ENCODE data around the gene MGAT4C. TPM values are rescaled to one million over a fixed set of nuclear protein-coding genes. Genes with fewer than 3 reads are reported as not detected.

Gene MGAT4C
- total RNA-seq, 1 experiment from 2014 or later, result 10.3 TPM

DNA sequence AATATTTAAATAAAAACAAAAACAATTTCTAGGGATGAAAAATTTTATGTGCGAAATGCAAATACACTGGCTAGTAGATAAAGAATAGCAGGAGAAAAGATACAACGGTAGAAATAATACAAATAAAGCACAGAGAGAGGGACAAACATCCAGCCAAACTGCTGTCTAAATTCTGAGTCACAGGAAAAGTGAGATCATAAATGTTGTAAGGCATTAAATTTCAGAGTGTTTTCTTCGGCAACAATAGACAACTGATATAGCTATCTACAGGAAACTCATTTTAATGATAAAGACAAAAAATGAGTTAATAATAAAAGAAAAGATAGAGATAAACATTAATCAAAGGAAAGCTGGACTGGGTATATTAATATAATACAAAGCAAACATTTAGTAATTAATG lies 259.9 kb downstream of the MGAT4C start:
- no peak overlapping the region for H3K27ac ChIP-seq (ENCODE audit: low read depth, low read length, poor library complexity, severe bottlenecking)
- no peaks in the 10 kb centered on the region for H3K4me1 ChIP-seq (ENCODE audit: insufficient read depth, low read length, poor library complexity, severe bottlenecking)
- TF ChIP-seq EZH2 (IDR thresholded peaks at IDR 0.05; ENCODE audit: borderline replicate concordance, low read depth, low read length, poor library complexity, severe bottlenecking), result no peak
- no peak for TF ChIP-seq CTCF (conservative IDR thresholded peaks at IDR 0.05; ENCODE audit: low read depth, low read length)
- H3K36me3 ChIP-seq (ENCODE audit: insufficient read depth, low read length, poor library complexity, severe bottlenecking), result no peaks in the 10 kb centered on the region
- ChIA-PET POLR2A (ENCODE audit: low non-redundant PET) (no interaction called here), CTCF (no interaction called here)
- H3K27me3 ChIP-seq (replicated peaks; ENCODE audit: insufficient read depth, low read depth, low read length, poor library complexity), result no peaks in the 10 kb centered on the region
- no peak overlapping the region for H3K4me3 ChIP-seq (ENCODE audit: low read depth, low read length, poor library complexity, severe bottlenecking)
- peaks cover 33% of the 10 kb centered on the region for H3K9me3 ChIP-seq (ENCODE audit: low read depth, low read length, poor library complexity, severe bottlenecking)
- peak; percentile 22 for DNase-seq (ENCODE audit: low spot score)
- intact Hi-C loops (cut with micrococcal nuclease; ENCODE audit: unreplicated experiment), result no loop called here
- no TSS peak for BruUV-seq (replicated peaks)

DNA sequence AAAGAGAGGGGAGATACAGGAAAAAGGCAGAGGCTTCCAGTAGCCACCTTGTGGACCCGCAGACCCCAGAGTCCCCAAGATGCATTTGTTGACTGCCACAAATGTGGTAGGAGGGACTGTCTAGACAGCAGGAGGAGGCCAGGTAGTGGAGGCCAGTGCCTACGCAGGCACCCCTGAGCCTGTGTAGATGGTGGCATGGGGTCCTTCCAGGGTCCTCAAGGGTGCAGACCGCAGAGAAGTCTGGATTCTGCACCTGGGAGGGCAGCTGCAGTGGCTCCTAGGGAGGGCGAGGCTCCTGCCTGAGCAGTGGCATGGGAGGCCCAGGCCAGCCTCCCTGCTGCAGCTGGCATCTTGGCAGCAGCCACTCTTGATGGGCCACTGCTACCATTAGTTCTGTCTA lies 262.4 kb downstream of the MGAT4C start:
- no TSS peak for BruUV-seq (replicated peaks)
- ChIA-PET POLR2A (ENCODE audit: low non-redundant PET) (no interaction called here), CTCF (no interaction called here)
- Histone ChIP-seq H3K4me1 (ENCODE audit: insufficient read depth, low read length, poor library complexity, severe bottlenecking) (no peaks in the 10 kb centered on the region), H3K36me3 (ENCODE audit: insufficient read depth, low read length, poor library complexity, severe bottlenecking) (no peaks in the 10 kb centered on the region), H3K27ac (ENCODE audit: low read depth, low read length, poor library complexity, severe bottlenecking) (no peak overlapping the region), H3K27me3 (replicated peaks; ENCODE audit: insufficient read depth, low read depth, low read length, poor library complexity) (no peaks in the 10 kb centered on the region), H3K9me3 (ENCODE audit: low read depth, low read length, poor library complexity, severe bottlenecking) (peaks cover 35% of the 10 kb centered on the region), H3K4me3 (ENCODE audit: low read depth, low read length, poor library complexity, severe bottlenecking) (no peak overlapping the region)
- intact Hi-C loops (cut with micrococcal nuclease; ENCODE audit: unreplicated experiment), result no loop called here
- TF ChIP-seq EZH2 (IDR thresholded peaks at IDR 0.05; ENCODE audit: borderline replicate concordance, low read depth, low read length, poor library complexity, severe bottlenecking), result no peak
- no peak for TF ChIP-seq CTCF (conservative IDR thresholded peaks at IDR 0.05; ENCODE audit: low read depth, low read length)
- DNase-seq (ENCODE audit: low spot score), result no peak

GRCh38 chr12:85985996-85986395 lies 270.2 kb downstream of the MGAT4C start:
- BruUV-seq (replicated peaks), result no TSS peak
- POLR2A ChIA-PET (ENCODE audit: low non-redundant PET), result no interaction called here

More at GRCh38 chr12:85985996-85986395, 270.2 kb downstream of the MGAT4C start:
- H3K36me3 ChIP-seq (ENCODE audit: insufficient read depth, low read length, poor library complexity, severe bottlenecking), result no peaks in the 10 kb centered on the region
- no peak for DNase-seq (ENCODE audit: low spot score)
- no peak overlapping the region for H3K4me3 ChIP-seq (ENCODE audit: low read depth, low read length, poor library complexity, severe bottlenecking)
- no peak overlapping the region for H3K27ac ChIP-seq (ENCODE audit: low read depth, low read length, poor library complexity, severe bottlenecking)
- CTCF ChIA-PET, result no interaction called here
- intact Hi-C loops (cut with micrococcal nuclease; ENCODE audit: unreplicated experiment), result no loop called here
- peaks cover 1% of the 10 kb centered on the region for H3K9me3 ChIP-seq (ENCODE audit: low read depth, low read length, poor library complexity, severe bottlenecking)
- H3K4me1 ChIP-seq (ENCODE audit: insufficient read depth, low read length, poor library complexity, severe bottlenecking), result no peaks in the 10 kb centered on the region
- no peaks in the 10 kb centered on the region for H3K27me3 ChIP-seq (replicated peaks; ENCODE audit: insufficient read depth, low read depth, low read length, poor library complexity)
- TF ChIP-seq CTCF (conservative IDR thresholded peaks at IDR 0.05; ENCODE audit: low read depth, low read length), result no peak
- no peak for TF ChIP-seq EZH2 (IDR thresholded peaks at IDR 0.05; ENCODE audit: borderline replicate concordance, low read depth, low read length, poor library complexity, severe bottlenecking)
